HL-60/S4 treated with retinoic acid at 250 ng/mL for 4 days and 3 days (cell line): ENCODE data around the gene PSAP.
"Not testable (repeated sequence)": the region's sequence is repeated elsewhere in the genome, so short reads cannot be mapped to it uniquely, and the experiment has no call there.

Experiments used
- in situ Hi-C: fragments of 300-500 bp; cut with MboI; formaldehyde crosslinking; loops from 2 replicates; pipeline ENCODE4 v1.7.0; 2022; ENCODE audit warnings: low sequenced_read_pairs

The PSAP gene

GRCh38 chr10:71874680-71875354 is 23.8 kb upstream of the PSAP start:
- in situ Hi-C loops, result not testable (repeated sequence)

- in situ Hi-C loops, result no loop called here
Observed at GRCh38 chr10:71873582-71874211, 22.6 kb upstream of the PSAP start.

GRCh38 chr10:71869601-71870000 is 18.6 kb upstream of the PSAP start:
- in situ Hi-C loops, result not testable (repeated sequence)

GRCh38 chr10:71868192-71868697 is 17.2 kb upstream of the PSAP start:
- in situ Hi-C loops, result no loop called here

GRCh38 chr10:71865561-71866041 is 14.6 kb upstream of the PSAP start:
- in situ Hi-C loops, result no loop called here

- in situ Hi-C loops, result no loop called here
Observed at GRCh38 chr10:71864911-71865361, 13.9 kb upstream of the PSAP start.

- in situ Hi-C loops, result no loop called here
Observed at GRCh38 chr10:71863203-71863602, 12.2 kb upstream of the PSAP start.

- in situ Hi-C loops, result no loop called here
Observed at GRCh38 chr10:71860243-71861029, 9.4 kb upstream of the PSAP start.

- in situ Hi-C loops, result no loop called here
Observed at GRCh38 chr10:71857934-71858890, 7.2 kb upstream of the PSAP start.

- in situ Hi-C loops, result no loop called here
Observed at GRCh38 chr10:71856619-71857018, 5.6 kb upstream of the PSAP start.

GRCh38 chr10:71854031-71854430 is 3.0 kb upstream of the PSAP start:
- in situ Hi-C loops, result no loop called here

GRCh38 chr10:71852355-71852937 is 1.4 kb upstream of the PSAP start:
- in situ Hi-C loops, result no loop called here

- in situ Hi-C loops, result not testable (repeated sequence)
Observed at GRCh38 chr10:71851465-71852095, 529 bp upstream of the PSAP start.

GRCh38 chr10:71850021-71850742 is 869 bp downstream of the PSAP start:
- in situ Hi-C loops, result no loop called here

- in situ Hi-C loops, result no loop called here
Observed at GRCh38 chr10:71849461-71849908, 1.6 kb downstream of the PSAP start.

- in situ Hi-C loops, result no loop called here
Observed at GRCh38 chr10:71848325-71849275, 2.5 kb downstream of the PSAP start.

- in situ Hi-C loops, result no loop called here
Observed at GRCh38 chr10:71847418-71847817, 3.6 kb downstream of the PSAP start.

- in situ Hi-C loops, result no loop called here
Observed at GRCh38 chr10:71846816-71847215, 4.2 kb downstream of the PSAP start.
